ENCODE results near the gene UBE2E2. TPM values are rescaled to one million over a fixed set of nuclear protein-coding genes. Genes with fewer than 3 reads are reported as not detected.

UBE2E2 gene
- total RNA-seq, result 75.6 and 123 TPM in 2 replicates

DNA sequence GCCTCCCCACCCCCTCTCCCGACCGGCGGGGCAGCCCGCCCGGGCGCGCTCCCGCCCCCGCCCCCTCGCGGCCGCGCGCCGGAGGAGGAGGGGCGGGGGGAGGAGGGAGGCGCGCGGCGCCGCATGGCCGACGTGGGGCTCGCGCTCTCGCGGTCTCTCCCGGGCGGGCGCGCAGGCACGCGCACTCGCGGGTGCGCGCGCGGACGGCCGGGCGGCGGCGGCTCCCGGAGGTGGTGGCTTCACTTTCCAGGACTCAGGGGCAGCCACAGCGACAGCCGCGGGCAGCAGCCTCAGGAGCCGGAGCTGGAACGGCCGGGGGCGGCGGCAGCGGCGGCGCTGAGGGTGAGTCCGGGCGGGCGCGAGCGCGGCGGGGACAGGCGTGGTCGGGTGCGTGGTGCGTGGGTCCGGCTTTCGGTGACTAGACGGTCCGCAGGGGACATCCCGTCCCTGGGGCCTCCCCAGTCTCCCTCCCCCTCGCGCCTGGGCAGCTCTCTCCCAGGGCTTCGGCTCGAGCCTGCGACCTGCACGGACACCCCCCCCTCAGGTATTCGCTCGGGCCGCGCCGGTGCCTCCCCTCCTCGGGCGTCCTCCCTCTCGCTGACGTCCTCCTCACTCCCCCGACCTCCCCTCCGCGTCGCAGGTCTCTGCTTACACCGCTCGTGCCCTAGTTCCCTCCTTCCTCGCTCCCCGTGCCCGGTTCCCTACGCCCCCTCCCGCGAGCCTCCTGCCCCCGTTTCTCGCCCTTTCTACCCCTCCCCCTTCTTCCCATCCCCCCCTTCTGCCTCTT lies at the start of gene UBE2E2:
Gene UBE2E2, plus strand, starts transcription at position 407 of the 787 bp plus-strand sequence.

Measured in epithelial cell of alveolus of lung (primary cell).